Neural crest cell (in vitro differentiated cells): ENCODE results near the gene LRP3. TPM values are rescaled to one million over a fixed set of nuclear protein-coding genes. Genes with fewer than 3 reads are reported as not detected.

Experiments used
- DNase-seq: peaks from one replicate; pipeline ENCODE4 v3.0.0; 2021; ENCODE audit warnings: low read depth, mixed read lengths, low spot score
- H3K27ac Mint-ChIP-seq: one replicate; pipeline ENCODE4 v1.8.0; 2021; ENCODE audit warnings: mild to moderate bottlenecking, mixed read lengths; ENCODE audit not compliant: unreplicated experiment
- H3K27me3 Mint-ChIP-seq: 2 replicates; pipeline ENCODE4 v1.8.0; 2021; ENCODE audit warnings: low read depth, mild to moderate bottlenecking, mixed read lengths
- H3K36me3 Mint-ChIP-seq: 2 replicates; pipeline ENCODE4 v1.8.0; 2021; ENCODE audit warnings: low read depth, mild to moderate bottlenecking, mixed read lengths
- H3K4me1 Mint-ChIP-seq: 2 replicates; pipeline ENCODE4 v1.8.0; 2021; ENCODE audit warnings: mixed read lengths
- H3K4me3 Mint-ChIP-seq: one replicate; pipeline ENCODE4 v1.8.0; 2021; ENCODE audit warnings: mild to moderate bottlenecking, mixed read lengths
- H3K9me3 Mint-ChIP-seq: 2 replicates; pipeline ENCODE4 v1.8.0; 2021; ENCODE audit warnings: mixed read lengths
- CTCF ChIP-seq: fragments of 200-600 bp; sonication (generic); conservative IDR thresholded peaks from 2 replicates; pipeline ENCODE4 v1.5.0; 2021; ENCODE audit warnings: antibody characterized with exemption, mild to moderate bottlenecking
- total RNA-seq: library from RNA; stranded (reverse); gene quantifications from 2 replicates; pipeline ENCODE4 v1.2.1, GENCODE V29; 2021

LRP3 gene
- total RNA-seq, 1 donor from 2014 or later, result 85.6 TPM

- Mint-ChIP-seq H3K27ac (no peak overlapping the region), H3K4me3 (peak overlapping the region; percentile 64)
Measured at GRCh38 chr19:33227242-33227650, 33.1 kb downstream of the LRP3 start.

DNA sequence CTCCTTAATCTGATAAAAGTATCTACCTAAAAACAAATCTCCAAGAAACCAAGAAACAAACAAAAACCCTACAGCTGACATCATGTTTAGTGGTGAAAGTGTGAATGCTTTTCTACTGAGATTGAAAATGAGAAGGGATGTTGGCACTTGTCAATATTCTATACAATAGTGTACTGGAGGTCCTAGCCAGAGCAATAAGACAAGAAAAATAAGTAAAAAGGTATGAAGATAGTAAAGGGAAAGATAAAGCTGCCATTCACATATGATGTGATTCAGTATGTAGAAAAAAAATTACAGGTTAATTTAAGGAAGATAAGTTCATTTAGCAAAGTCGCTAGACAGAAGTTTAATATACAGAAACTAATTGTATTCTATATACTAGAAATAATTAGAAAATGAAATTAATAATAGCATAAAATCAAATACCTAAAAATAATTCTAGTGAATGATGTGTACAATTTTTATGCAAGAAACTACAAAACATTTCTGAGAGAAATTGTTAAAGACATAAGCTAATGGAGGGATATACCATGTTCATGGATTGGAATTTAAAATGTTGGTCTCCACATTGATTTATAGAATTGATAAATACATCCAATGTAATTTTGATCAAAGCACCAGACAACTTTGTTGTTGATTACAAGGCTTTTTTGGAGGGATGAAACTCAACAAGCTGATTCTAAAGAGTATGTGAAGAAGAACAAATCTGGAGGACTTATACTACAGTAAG is 33.9 kb downstream of the LRP3 start:
- Mint-ChIP-seq H3K27ac (no peak overlapping the region), H3K4me3 (no peak overlapping the region), H3K27me3 (peaks cover 71% of the 10 kb centered on the region), H3K4me1 (peaks cover 9% of the 10 kb centered on the region), H3K36me3 (peaks cover 5% of the 10 kb centered on the region), H3K9me3 (peaks cover 13% of the 10 kb centered on the region)
- TF ChIP-seq CTCF, result no peak
- no peak for DNase-seq

More at GRCh38 chr19:33227242-33227650, 33.1 kb downstream of the LRP3 start:
- TF ChIP-seq CTCF, result no peak
- Mint-ChIP-seq H3K9me3 (peaks cover 13% of the 10 kb centered on the region), H3K27me3 (peaks cover 77% of the 10 kb centered on the region), H3K4me1 (peaks cover 9% of the 10 kb centered on the region), H3K36me3 (peaks cover 5% of the 10 kb centered on the region)
- DNase-seq, result no peak

GRCh38 chr19:33229962-33230361 is 35.8 kb downstream of the LRP3 start:
- Mint-ChIP-seq H3K9me3 (peaks cover 13% of the 10 kb centered on the region), H3K27me3 (peaks cover 54% of the 10 kb centered on the region), H3K4me1 (peaks cover 7% of the 10 kb centered on the region), H3K36me3 (peaks cover 5% of the 10 kb centered on the region), H3K4me3 (no peak overlapping the region), H3K27ac (no peak overlapping the region)
- no peak for TF ChIP-seq CTCF
- DNase-seq, result no peak

DNA sequence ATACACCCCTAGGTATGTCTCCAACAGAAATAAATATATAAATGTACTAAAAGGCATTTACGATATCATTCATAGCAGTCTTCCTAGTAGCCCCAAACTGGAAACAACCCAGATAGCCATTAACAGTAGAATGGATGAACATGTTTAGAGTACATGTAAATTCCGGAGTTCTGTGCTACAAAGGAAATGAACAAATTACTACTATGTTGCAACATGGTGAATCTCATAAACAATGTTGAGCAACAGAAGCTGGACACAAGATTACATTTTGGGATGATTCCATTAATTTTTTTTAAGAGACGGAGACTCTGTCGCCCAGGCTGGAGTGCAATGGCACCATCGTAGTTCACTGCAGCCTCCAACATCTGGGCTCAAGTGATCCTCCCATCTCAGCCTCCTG is 37.4 kb downstream of the LRP3 start:
- DNase-seq, result no peak
- H3K4me3 Mint-ChIP-seq, result no peak overlapping the region
- no peaks in the 10 kb centered on the region for H3K4me1 Mint-ChIP-seq
- no peak overlapping the region for H3K27ac Mint-ChIP-seq
- H3K27me3 Mint-ChIP-seq, result peaks cover 49% of the 10 kb centered on the region
- peaks cover 5% of the 10 kb centered on the region for H3K36me3 Mint-ChIP-seq
- no peak for TF ChIP-seq CTCF
- H3K9me3 Mint-ChIP-seq, result peaks cover 13% of the 10 kb centered on the region

- H3K27me3 Mint-ChIP-seq, result peaks cover 40% of the 10 kb centered on the region
- H3K27ac Mint-ChIP-seq, result no peak overlapping the region
- peaks cover 10% of the 10 kb centered on the region for H3K9me3 Mint-ChIP-seq
- no peak for DNase-seq
- no peaks in the 10 kb centered on the region for H3K4me1 Mint-ChIP-seq
- peaks cover 3% of the 10 kb centered on the region for H3K36me3 Mint-ChIP-seq
- TF ChIP-seq CTCF, result no peak
- H3K4me3 Mint-ChIP-seq, result no peak overlapping the region
Measured at GRCh38 chr19:33232656-33233055, 38.5 kb downstream of the LRP3 start.
